SK-N-SH treated with all-trans-retinoic acid at 6 μM for 48 hours (cell line): ENCODE results near the gene PAIP1.
A peak's percentile ranks its signal among the peaks of the same experiment; 100 is the strongest.

Source experiments
- ATAC-seq: fragments of 200-7000 bp; cut with Tn5 transposase; 3 replicates; pipeline ENCODE4 v1.9.1; 2020; ENCODE audit warnings: mild to moderate bottlenecking, moderate library complexity
- ARNTL ChIP-seq: fragments of 450-650 bp; formaldehyde crosslinking; IDR thresholded peaks from 2 replicates; pipeline ENCODE4 v1.5.0; 2020; ENCODE audit warnings: low read depth, mild to moderate bottlenecking, moderate library complexity, borderline replicate concordance
- BACH2 ChIP-seq: fragments of 250-450 bp; sonication (Bioruptor Pico); IDR thresholded peaks from 2 replicates; pipeline ENCODE4 v1.9.0; 2021; ENCODE audit warnings: mild to moderate bottlenecking, borderline replicate concordance
- CSDC2 ChIP-seq: fragments of 250-450 bp; sonication (Bioruptor Pico); IDR thresholded peaks from 2 replicates; pipeline ENCODE4 v1.5.0; 2020; ENCODE audit warnings: mild to moderate bottlenecking, moderate library complexity
- ESRRG ChIP-seq: fragments of 250-450 bp; sonication (Bioruptor Pico); IDR thresholded peaks from 2 replicates; pipeline ENCODE4 v1.6.1; 2021; ENCODE audit warnings: mild to moderate bottlenecking
- GLIS3 ChIP-seq: fragments of 250-450 bp; sonication (Bioruptor Pico); IDR thresholded peaks from 2 replicates; pipeline ENCODE4 v1.5.0; 2020; ENCODE audit warnings: mild to moderate bottlenecking, moderate library complexity
- ISL1 ChIP-seq: fragments of 250-450 bp; sonication (Bioruptor Pico); IDR thresholded peaks from 2 replicates; pipeline ENCODE4 v2.1.2; 2022; ENCODE audit warnings: mild to moderate bottlenecking, moderate library complexity
- OSR1 ChIP-seq: fragments of 250-450 bp; sonication (Bioruptor Pico); IDR thresholded peaks from 2 replicates; pipeline ENCODE4 v1.8.0; 2022; ENCODE audit warnings: moderate library complexity, mild to moderate bottlenecking, inconsistent platforms
- PPARA ChIP-seq: fragments of 250-450 bp; sonication (Bioruptor Pico); IDR thresholded peaks from 2 replicates; pipeline ENCODE4 v1.5.0; 2020; ENCODE audit warnings: mild to moderate bottlenecking, borderline replicate concordance
- RARB ChIP-seq: fragments of 250-450 bp; sonication (Bioruptor Pico); IDR thresholded peaks from 2 replicates; pipeline ENCODE4 v1.8.0; 2021; ENCODE audit warnings: mild to moderate bottlenecking, moderate library complexity
- SNAI2 ChIP-seq: fragments of 250-450 bp; sonication (Bioruptor Pico); IDR thresholded peaks from 2 replicates; pipeline ENCODE4 v1.5.0; 2020; ENCODE audit warnings: mild to moderate bottlenecking, moderate library complexity
- TCF4 ChIP-seq: fragments of 250-450 bp; sonication (Bioruptor Pico); IDR thresholded peaks from 2 replicates; pipeline ENCODE4 v1.8.0; 2021; ENCODE audit warnings: mild to moderate bottlenecking, moderate library complexity, borderline replicate concordance
- TOX ChIP-seq: fragments of 250-450 bp; sonication (Bioruptor Pico); IDR thresholded peaks from 2 replicates; pipeline ENCODE4 v1.8.0; 2021; ENCODE audit warnings: mild to moderate bottlenecking, moderate library complexity, borderline replicate concordance
- ZC3H10 ChIP-seq: fragments of 250-450 bp; sonication (Bioruptor Pico); IDR thresholded peaks from 2 replicates; pipeline ENCODE4 v1.5.1; 2021; ENCODE audit warnings: mild to moderate bottlenecking, moderate library complexity
- ZFP3 ChIP-seq: fragments of 250-450 bp; sonication (Bioruptor Pico); IDR thresholded peaks from 2 replicates; pipeline ENCODE4 v1.5.0; 2020; ENCODE audit warnings: mild to moderate bottlenecking, moderate library complexity
- ZFP30 ChIP-seq: fragments of 450-650 bp; formaldehyde crosslinking; IDR thresholded peaks from 2 replicates; pipeline ENCODE4 v1.5.0; 2022; ENCODE audit warnings: mild to moderate bottlenecking, moderate library complexity
- ZNF70 ChIP-seq: fragments of 450-650 bp; formaldehyde crosslinking; IDR thresholded peaks from 2 replicates; pipeline ENCODE4 v1.5.0; 2020; ENCODE audit warnings: mild to moderate bottlenecking, moderate library complexity
- ZNF8 ChIP-seq: fragments of 450-650 bp; formaldehyde crosslinking; IDR thresholded peaks from 2 replicates; pipeline ENCODE4 v1.5.0; 2020; ENCODE audit warnings: mild to moderate bottlenecking, moderate library complexity
- TF ChIP-seq, protein P1 (sequence below): fragments of 250-450 bp; sonication (Bioruptor Pico); IDR thresholded peaks from 2 replicates; pipeline ENCODE4 v1.8.0; 2020; ENCODE audit warnings: mild to moderate bottlenecking, moderate library complexity, borderline replicate concordance
- TF ChIP-seq, protein P2 (sequence below): fragments of 250-450 bp; sonication (Bioruptor Pico); IDR thresholded peaks from 2 replicates; pipeline ENCODE4 v1.8.0; 2021; ENCODE audit warnings: low read depth, mild to moderate bottlenecking, moderate library complexity, borderline replicate concordance
- TF ChIP-seq, protein P3 (sequence below): fragments of 250-450 bp; sonication (Bioruptor Pico); IDR thresholded peaks from 2 replicates; pipeline ENCODE4 v1.5.1; 2021; ENCODE audit warnings: mild to moderate bottlenecking, moderate library complexity
- TF ChIP-seq, protein P4 (sequence below): fragments of 250-450 bp; sonication (Bioruptor Pico); IDR thresholded peaks from 2 replicates; pipeline ENCODE4 v1.5.1; 2020; ENCODE audit warnings: low read depth, mild to moderate bottlenecking, moderate library complexity

Gene PAIP1

DNA sequence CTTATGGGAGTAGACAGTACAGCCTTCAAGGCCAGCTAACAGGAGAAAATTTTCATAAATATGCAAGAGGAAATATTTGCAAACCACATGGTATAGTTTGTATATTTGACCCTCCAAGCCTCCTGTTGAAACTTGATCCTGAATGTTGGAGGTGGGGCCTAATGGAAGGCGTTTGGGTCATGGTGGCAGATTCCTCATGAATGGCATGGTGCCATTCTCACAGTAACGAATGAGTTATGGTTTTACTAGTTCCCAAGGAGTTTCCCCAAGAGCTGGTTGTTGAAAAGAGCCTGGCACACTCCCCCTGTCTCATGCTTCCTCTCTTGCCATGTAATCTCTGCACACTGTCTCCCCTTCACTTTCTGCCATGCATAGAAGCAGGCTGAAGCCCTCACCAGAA, 3.3 kb upstream of the PAIP1 start (continued):
- TF ChIP-seq ZNF70 (CRISPR knock-in tag): no peak
- TF ChIP-seq ESRRG (CRISPR knock-in tag): no peak
- no peak for TF ChIP-seq CSDC2 (CRISPR knock-in tag)
- no peak for TF ChIP-seq ZFP3 (CRISPR knock-in tag)

DNA sequence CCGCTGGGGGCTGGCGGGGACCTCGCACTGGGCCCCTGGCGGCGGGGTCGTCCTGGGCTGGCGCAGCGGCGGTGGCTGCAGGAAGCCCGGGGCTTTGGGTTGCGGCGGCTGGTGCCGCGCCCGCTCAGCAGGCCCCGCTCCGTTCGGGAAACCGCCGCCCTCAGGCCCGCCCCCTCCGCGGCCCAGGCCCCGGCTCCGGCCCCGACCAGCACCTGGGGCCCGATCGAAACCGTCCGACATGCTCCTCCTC, 345 bp downstream of the PAIP1 start:
- ATAC-seq: peak; percentile 89; the same call in 2 of the 3 replicates

DNA sequence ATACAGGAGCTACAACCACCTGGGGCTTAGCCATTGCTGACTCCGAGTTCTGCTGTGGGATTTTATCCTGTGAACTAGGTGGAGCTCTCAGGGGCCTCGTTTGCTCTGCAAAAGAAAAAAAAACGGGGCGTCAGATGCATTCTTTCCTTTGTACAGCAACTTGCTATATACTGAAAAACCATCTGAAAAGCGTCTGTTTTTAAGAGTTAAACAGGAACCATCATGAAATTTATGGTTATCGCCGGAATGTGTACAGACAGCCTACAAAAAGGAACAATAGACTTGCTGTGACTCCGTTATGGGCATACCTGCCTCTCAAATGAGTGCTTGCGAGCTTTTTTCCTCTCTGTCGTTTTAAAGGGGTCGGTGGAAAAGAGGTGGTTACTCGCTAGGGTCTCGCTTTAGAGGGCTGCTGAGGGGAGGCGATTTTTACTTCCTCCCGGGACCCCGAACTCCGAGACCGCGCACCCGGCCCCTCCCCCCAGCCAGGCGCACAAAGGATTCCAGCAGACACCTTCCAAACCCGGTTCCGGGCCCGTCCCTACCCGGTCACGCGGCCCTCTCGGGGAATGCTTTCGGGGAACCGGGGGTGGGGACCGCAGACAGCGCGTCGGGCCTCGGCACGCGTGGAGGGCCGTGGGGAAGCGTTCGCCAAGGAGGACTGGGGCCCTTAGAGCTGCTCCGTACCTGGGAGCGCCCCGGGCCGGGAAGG, 826 bp downstream of the PAIP1 start:
- TF ChIP-seq RARB (CRISPR knock-in tag): no peak
- TF ChIP-seq ZNF70 (CRISPR knock-in tag): peak; percentile 59; the same call in 1 of the 2 replicates
- ATAC-seq: peak; percentile 49

DNA sequence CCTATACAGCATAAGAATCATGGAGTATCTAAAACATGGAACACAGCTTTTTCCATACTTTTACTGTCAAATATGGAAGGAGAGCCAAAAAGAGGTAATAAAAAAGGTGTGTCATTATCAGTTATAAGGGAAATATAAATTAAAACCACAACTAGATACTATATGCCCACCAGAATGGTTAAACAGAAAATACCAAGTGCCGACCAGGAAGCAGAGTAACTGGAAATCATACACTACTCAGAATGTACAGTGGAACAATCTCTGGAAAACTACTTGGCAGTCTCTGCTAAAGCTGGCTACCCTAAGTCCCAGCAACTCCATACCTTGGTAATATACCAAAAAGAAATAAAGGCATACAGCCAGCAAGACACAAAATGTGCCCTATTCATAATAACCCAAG, 2.4 kb downstream of the PAIP1 start:
- no peak for ATAC-seq
- TF ChIP-seq PPARA: no peak
- TF ChIP-seq ZFP30 (CRISPR knock-in tag): no peak
- TF ChIP-seq, protein P1, sequence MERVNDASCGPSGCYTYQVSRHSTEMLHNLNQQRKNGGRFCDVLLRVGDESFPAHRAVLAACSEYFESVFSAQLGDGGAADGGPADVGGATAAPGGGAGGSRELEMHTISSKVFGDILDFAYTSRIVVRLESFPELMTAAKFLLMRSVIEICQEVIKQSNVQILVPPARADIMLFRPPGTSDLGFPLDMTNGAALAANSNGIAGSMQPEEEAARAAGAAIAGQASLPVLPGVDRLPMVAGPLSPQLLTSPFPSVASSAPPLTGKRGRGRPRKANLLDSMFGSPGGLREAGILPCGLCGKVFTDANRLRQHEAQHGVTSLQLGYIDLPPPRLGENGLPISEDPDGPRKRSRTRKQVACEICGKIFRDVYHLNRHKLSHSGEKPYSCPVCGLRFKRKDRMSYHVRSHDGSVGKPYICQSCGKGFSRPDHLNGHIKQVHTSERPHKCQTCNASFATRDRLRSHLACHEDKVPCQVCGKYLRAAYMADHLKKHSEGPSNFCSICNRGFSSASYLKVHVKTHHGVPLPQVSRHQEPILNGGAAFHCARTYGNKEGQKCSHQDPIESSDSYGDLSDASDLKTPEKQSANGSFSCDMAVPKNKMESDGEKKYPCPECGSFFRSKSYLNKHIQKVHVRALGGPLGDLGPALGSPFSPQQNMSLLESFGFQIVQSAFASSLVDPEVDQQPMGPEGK (CRISPR knock-in tag): no peak
- TF ChIP-seq ZC3H10: no peak
- no peak for TF ChIP-seq OSR1 (CRISPR knock-in tag)
- TF ChIP-seq BACH2 (CRISPR knock-in tag): no peak
- no peak for TF ChIP-seq ZFP3 (CRISPR knock-in tag)
- TF ChIP-seq ZNF8 (CRISPR knock-in tag): no peak
- no peak for TF ChIP-seq ARNTL (CRISPR knock-in tag)
- TF ChIP-seq ESRRG (CRISPR knock-in tag): no peak
- TF ChIP-seq GLIS3 (CRISPR knock-in tag): no peak
- no peak for TF ChIP-seq TOX (CRISPR knock-in tag)
- TF ChIP-seq, protein P2, sequence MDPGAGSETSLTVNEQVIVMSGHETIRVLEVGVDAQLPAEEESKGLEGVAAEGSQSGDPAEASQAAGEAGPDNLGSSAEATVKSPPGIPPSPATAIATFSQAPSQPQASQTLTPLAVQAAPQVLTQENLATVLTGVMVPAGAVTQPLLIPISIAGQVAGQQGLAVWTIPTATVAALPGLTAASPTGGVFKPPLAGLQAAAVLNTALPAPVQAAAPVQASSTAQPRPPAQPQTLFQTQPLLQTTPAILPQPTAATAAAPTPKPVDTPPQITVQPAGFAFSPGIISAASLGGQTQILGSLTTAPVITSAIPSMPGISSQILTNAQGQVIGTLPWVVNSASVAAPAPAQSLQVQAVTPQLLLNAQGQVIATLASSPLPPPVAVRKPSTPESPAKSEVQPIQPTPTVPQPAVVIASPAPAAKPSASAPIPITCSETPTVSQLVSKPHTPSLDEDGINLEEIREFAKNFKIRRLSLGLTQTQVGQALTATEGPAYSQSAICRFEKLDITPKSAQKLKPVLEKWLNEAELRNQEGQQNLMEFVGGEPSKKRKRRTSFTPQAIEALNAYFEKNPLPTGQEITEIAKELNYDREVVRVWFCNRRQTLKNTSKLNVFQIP (CRISPR knock-in tag): no peak
- TF ChIP-seq, protein P3, sequence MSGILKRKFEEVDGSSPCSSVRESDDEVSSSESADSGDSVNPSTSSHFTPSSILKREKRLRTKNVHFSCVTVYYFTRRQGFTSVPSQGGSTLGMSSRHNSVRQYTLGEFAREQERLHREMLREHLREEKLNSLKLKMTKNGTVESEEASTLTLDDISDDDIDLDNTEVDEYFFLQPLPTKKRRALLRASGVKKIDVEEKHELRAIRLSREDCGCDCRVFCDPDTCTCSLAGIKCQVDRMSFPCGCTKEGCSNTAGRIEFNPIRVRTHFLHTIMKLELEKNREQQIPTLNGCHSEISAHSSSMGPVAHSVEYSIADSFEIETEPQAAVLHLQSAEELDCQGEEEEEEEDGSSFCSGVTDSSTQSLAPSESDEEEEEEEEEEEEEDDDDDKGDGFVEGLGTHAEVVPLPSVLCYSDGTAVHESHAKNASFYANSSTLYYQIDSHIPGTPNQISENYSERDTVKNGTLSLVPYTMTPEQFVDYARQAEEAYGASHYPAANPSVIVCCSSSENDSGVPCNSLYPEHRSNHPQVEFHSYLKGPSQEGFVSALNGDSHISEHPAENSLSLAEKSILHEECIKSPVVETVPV (CRISPR knock-in tag): no peak
- TF ChIP-seq RARB (CRISPR knock-in tag): no peak
- TF ChIP-seq SNAI2: no peak
- TF ChIP-seq, protein P4, sequence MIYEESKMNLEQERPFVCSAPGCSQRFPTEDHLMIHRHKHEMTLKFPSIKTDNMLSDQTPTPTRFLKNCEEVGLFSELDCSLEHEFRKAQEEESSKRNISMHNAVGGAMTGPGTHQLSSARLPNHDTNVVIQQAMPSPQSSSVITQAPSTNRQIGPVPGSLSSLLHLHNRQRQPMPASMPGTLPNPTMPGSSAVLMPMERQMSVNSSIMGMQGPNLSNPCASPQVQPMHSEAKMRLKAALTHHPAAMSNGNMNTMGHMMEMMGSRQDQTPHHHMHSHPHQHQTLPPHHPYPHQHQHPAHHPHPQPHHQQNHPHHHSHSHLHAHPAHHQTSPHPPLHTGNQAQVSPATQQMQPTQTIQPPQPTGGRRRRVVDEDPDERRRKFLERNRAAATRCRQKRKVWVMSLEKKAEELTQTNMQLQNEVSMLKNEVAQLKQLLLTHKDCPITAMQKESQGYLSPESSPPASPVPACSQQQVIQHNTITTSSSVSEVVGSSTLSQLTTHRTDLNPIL (CRISPR knock-in tag): no peak

DNA sequence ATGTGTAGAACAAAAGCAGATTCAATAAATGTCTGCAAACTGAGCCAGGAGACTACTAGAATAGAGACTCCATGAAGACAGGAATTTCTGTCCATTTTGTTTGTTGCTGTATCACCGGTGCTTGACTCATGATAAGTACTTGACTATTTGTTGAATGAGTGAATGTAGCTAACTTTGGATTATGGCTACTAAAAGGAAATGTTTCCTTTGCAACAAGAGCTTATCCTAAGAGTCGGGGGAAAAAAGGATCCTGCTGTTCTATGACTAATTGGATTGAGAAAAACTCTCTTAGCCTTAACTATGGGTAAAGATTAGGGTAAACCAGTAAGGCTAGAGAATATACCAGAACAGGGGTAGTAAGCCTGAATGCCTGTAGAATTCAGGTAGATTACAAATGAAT, 3.5 kb downstream of the PAIP1 start:
- no peak for ATAC-seq

More for the DNA sequence above, 3.5 kb downstream of the PAIP1 start:
- TF ChIP-seq TCF4 (CRISPR knock-in tag) (no peak), PPARA (no peak), GLIS3 (CRISPR knock-in tag) (no peak), ESRRG (CRISPR knock-in tag) (no peak), ZFP3 (CRISPR knock-in tag) (no peak), ZNF8 (CRISPR knock-in tag) (no peak), ISL1 (no peak), RARB (CRISPR knock-in tag) (no peak), BACH2 (CRISPR knock-in tag) (no peak), CSDC2 (CRISPR knock-in tag) (no peak), ZFP30 (CRISPR knock-in tag) (no peak)
- TF ChIP-seq, protein P4 (CRISPR knock-in tag): no peak
- TF ChIP-seq, protein P2 (CRISPR knock-in tag): no peak
- TF ChIP-seq, protein P1 (CRISPR knock-in tag): no peak
